H1 (cell line): ENCODE results near the gene MED10. TPM values are rescaled to one million over a fixed set of nuclear protein-coding genes. Genes with fewer than 3 reads are reported as not detected.
A peak's percentile ranks its signal among the peaks of the same experiment; 100 is the strongest.

Experiments used
- CTCF ChIA-PET: fragments of 300-600 bp; sonication (Branson Sonifier 250); formaldehyde crosslinking; loops from one replicate; lab custom pipeline; 2021; ENCODE audit not compliant: partially characterized antibody; lab: Charles Lee
- POLR2A ChIA-PET: fragments of 300-600 bp; sonication (Branson Sonifier 250); formaldehyde crosslinking; loops from one replicate; lab custom pipeline; 2021; ENCODE audit warnings: inconsistent platforms; ENCODE audit not compliant: partially characterized antibody; lab: Charles Lee
- DNase-seq, 2 experiments: peaks; one replicate each; pipeline versions ENCODE4 v3.0.0 to v3.0.0-alpha.2; 2010 to 2022; ENCODE audit warnings: low spot score in 2 of 2, low read depth in 1 of 2, mixed read lengths in 1 of 2
- FAIRE-seq: peaks from 2 replicates; lab custom pipeline; 2011; peaks lifted over from hg19 to GRCh38; lab: Jason Lieb, UNC
- H2AFZ ChIP-seq: 2 replicates; pipeline ENCODE4 v1.8.1; 2012; ENCODE audit warnings: low read length, inconsistent platforms
- H2AK5ac ChIP-seq: 2 replicates; pipeline ENCODE4 v1.6.1; 2013; ENCODE audit warnings: low read depth, low read length
- H2BK120ac ChIP-seq: replicated peaks from 2 replicates; pipeline ENCODE3; 2013; ENCODE audit warnings: low read depth, low read length, inconsistent platforms
- H2BK12ac ChIP-seq: 2 replicates; pipeline ENCODE4 v1.6.1; 2013; ENCODE audit warnings: low read depth, low read length
- H2BK15ac ChIP-seq: 2 replicates; pipeline ENCODE4 v1.6.1; 2013; ENCODE audit warnings: low read length
- H2BK20ac ChIP-seq: 2 replicates; pipeline ENCODE4 v1.6.1; 2013; ENCODE audit warnings: low read length
- H2BK5ac ChIP-seq: 2 replicates; pipeline ENCODE4 v1.6.1; 2013; ENCODE audit warnings: low read depth, low read length
- H3K14ac ChIP-seq: 2 replicates; pipeline ENCODE4 v1.6.1; 2013; ENCODE audit warnings: inconsistent platforms; ENCODE audit not compliant: insufficient read length
- H3K18ac ChIP-seq: 2 replicates; pipeline ENCODE4 v1.6.1; 2013; ENCODE audit warnings: low read length; ENCODE audit errors: extremely low read depth
- H3K23ac ChIP-seq: 2 replicates; pipeline ENCODE4 v1.6.1; 2013; ENCODE audit warnings: inconsistent platforms; ENCODE audit not compliant: insufficient read length
- H3K23me2 ChIP-seq: 2 replicates; pipeline ENCODE4 v1.6.1; 2013; ENCODE audit warnings: low read depth, low read length
- H3K27ac ChIP-seq: 2 replicates; pipeline ENCODE4 v1.6.1; 2011; ENCODE audit warnings: low read depth, low read length, inconsistent platforms
- H3K27me3 ChIP-seq, 4 experiments: replicated peaks in 1 of 4; 1 replicate in 1 of 4; 2 replicates in 3 of 4; pipeline versions ENCODE4 v1.6.1 to v1.8.1; 2011 to 2013; ENCODE audit warnings: low read length in 3 of 4, mild to moderate bottlenecking in 3 of 4, inconsistent platforms in 2 of 4, mixed read lengths in 2 of 4, moderate library complexity in 1 of 4; ENCODE audit not compliant: control insufficient read depth in 3 of 4, insufficient read depth in 3 of 4; ENCODE audit errors: extremely low read depth in 1 of 4
- H3K36me3 ChIP-seq, 4 experiments: 2 replicates each; pipeline versions ENCODE4 v1.6.1 to v1.8.1; 2011 to 2013; ENCODE audit warnings: mild to moderate bottlenecking in 4 of 4, low read length in 3 of 4, moderate library complexity in 2 of 4, control low read depth in 1 of 4, inconsistent platforms in 1 of 4; ENCODE audit not compliant: insufficient read depth in 4 of 4, control insufficient read depth in 2 of 4
- H3K4ac ChIP-seq: replicated peaks from 2 replicates; pipeline ENCODE3; 2013; ENCODE audit warnings: low read length, low read depth, mixed read lengths, inconsistent platforms; ENCODE audit not compliant: insufficient read length
- H3K4me1 ChIP-seq, 4 experiments: replicated peaks in 1 of 4; 1 replicate in 1 of 4; 2 replicates in 3 of 4; pipeline versions ENCODE4 v1.6.1 to v1.8.1; 2011 to 2013; ENCODE audit warnings: low read length in 3 of 4, inconsistent platforms in 2 of 4, mixed read lengths in 1 of 4; ENCODE audit not compliant: insufficient read depth in 4 of 4, control insufficient read depth in 3 of 4
- H3K4me2 ChIP-seq, 2 experiments: 2 replicates each; pipeline versions ENCODE4 v1.6.1 to v1.8.1; 2011 to 2013; ENCODE audit warnings: low read depth in 2 of 2, low read length in 2 of 2, control low read depth in 1 of 2, inconsistent platforms in 1 of 2, mild to moderate bottlenecking in 1 of 2; ENCODE audit not compliant: insufficient read depth in 1 of 2
- H3K4me3 ChIP-seq, 4 experiments: fragments of 200-600, 300-600 bp in 1 of 4; sonication (generic), shearing (Covaris generic), sonication (Bioruptor Twin) in 1 of 4; 2 replicates each; pipeline versions ENCODE4 v1.5.1 to v1.8.1; 2011 to 2016; ENCODE audit warnings: low read length in 4 of 4, low read depth in 3 of 4, control low read depth in 2 of 4, inconsistent platforms in 2 of 4, mild to moderate bottlenecking in 2 of 4, mixed read lengths in 1 of 4, moderate library complexity in 1 of 4; ENCODE audit not compliant: insufficient read depth in 2 of 4; ENCODE audit errors: extremely low read depth in 1 of 4
- H3K56ac ChIP-seq: replicated peaks from 2 replicates; pipeline ENCODE3; 2013; ENCODE audit warnings: low read depth, mild to moderate bottlenecking, mixed read lengths, low read length, inconsistent platforms; ENCODE audit not compliant: insufficient read length
- H3K79me1 ChIP-seq: 2 replicates; pipeline ENCODE4 v1.6.1; 2013; ENCODE audit warnings: low read depth, low read length, control low read depth
- H3K79me2 ChIP-seq, 2 experiments: 2 replicates each; pipeline versions ENCODE4 v1.6.1 to v1.8.1; 2012 to 2013; ENCODE audit warnings: low read length in 2 of 2, mild to moderate bottlenecking in 2 of 2, inconsistent platforms in 1 of 2; ENCODE audit not compliant: insufficient read depth in 2 of 2, control insufficient read depth in 1 of 2
- H3K9ac ChIP-seq, 4 experiments: replicated peaks in 1 of 4; 1 replicate in 1 of 4; 2 replicates in 3 of 4; pipeline versions ENCODE4 v1.6.1 to v1.8.1; 2011 to 2013; ENCODE audit warnings: low read depth in 3 of 4, low read length in 3 of 4, control low read depth in 2 of 4, mild to moderate bottlenecking in 2 of 4, moderate library complexity in 2 of 4, inconsistent platforms in 1 of 4; ENCODE audit errors: extremely low read depth in 1 of 4
- H3K9me3 ChIP-seq, 2 experiments: 2 replicates each; pipeline versions ENCODE4 v1.6.1 to v1.8.1; 2012 to 2013; ENCODE audit warnings: mild to moderate bottlenecking in 2 of 2, moderate library complexity in 2 of 2, control low read depth in 1 of 2, inconsistent platforms in 1 of 2, low read depth in 1 of 2, low read length in 1 of 2, mixed read lengths in 1 of 2; ENCODE audit not compliant: insufficient read depth in 2 of 2
- H4K20me1 ChIP-seq, 2 experiments: replicated peaks in 1 of 2; 2 replicates each; pipeline versions ENCODE3 to v1.8.1; 2011 to 2013; ENCODE audit warnings: inconsistent platforms in 2 of 2, low read length in 2 of 2, mild to moderate bottlenecking in 1 of 2; ENCODE audit not compliant: insufficient read depth in 2 of 2, control insufficient read depth in 1 of 2
- H4K5ac ChIP-seq: 2 replicates; pipeline ENCODE4 v1.6.1; 2013; ENCODE audit warnings: low read length, low read depth, mixed read lengths, inconsistent platforms; ENCODE audit not compliant: insufficient read length
- H4K8ac ChIP-seq: 2 replicates; pipeline ENCODE4 v1.8.0; 2013; ENCODE audit warnings: mild to moderate bottlenecking, moderate library complexity, low read length, inconsistent platforms; ENCODE audit not compliant: insufficient read depth; ENCODE audit errors: extremely low read depth
- H4K91ac ChIP-seq: replicated peaks from 2 replicates; pipeline ENCODE3; 2013; ENCODE audit warnings: low read length, mixed read lengths, inconsistent platforms; ENCODE audit not compliant: insufficient read length
- BRCA1 ChIP-seq: IDR thresholded peaks from 2 replicates; pipeline ENCODE4 v1.6.1; 2012; ENCODE audit warnings: low read depth, low read length, improper control_type of control experiment
- E2F6 ChIP-seq: IDR thresholded peaks from 2 replicates; pipeline ENCODE4 v1.6.1; 2012; ENCODE audit warnings: inconsistent platforms
- FOSL1 ChIP-seq: IDR thresholded peaks from 2 replicates; pipeline ENCODE4 v1.6.1; 2011; ENCODE audit warnings: mild to moderate bottlenecking, low read depth, low read length, moderate library complexity; ENCODE audit not compliant: insufficient read depth
- PHF8 ChIP-seq: fragments of 200-600 bp; sonication (generic); conservative IDR thresholded peaks from 2 replicates; pipeline ENCODE4 v1.7.1; 2012; ENCODE audit warnings: low read depth, mild to moderate bottlenecking, inconsistent platforms, low read length, moderate library complexity
- RFX5 ChIP-seq: IDR thresholded peaks from 2 replicates; pipeline ENCODE4 v1.6.1; 2011; ENCODE audit warnings: low read depth, low read length, improper control_type of control experiment, borderline replicate concordance
- SIN3A ChIP-seq, 2 experiments: IDR thresholded peaks in 1 of 2; conservative IDR thresholded peaks in 1 of 2; 2 replicates each; pipeline ENCODE4 v1.6.1; 2011 to 2012; ENCODE audit warnings: low read length in 2 of 2, improper control_type of control experiment in 1 of 2, low read depth in 1 of 2, mild to moderate bottlenecking in 1 of 2
- TAF7 ChIP-seq: optimal IDR thresholded peaks from 2 replicates; pipeline ENCODE3; 2011; ENCODE audit warnings: low read depth, mild to moderate bottlenecking, inconsistent platforms, low read length, moderate library complexity, borderline replicate concordance
- WGBS, 2 experiments: shearing (Covaris generic) in 1 of 2; methylation state at CpG; one replicate each; pipeline versions ENCODE4 v1.1.6 to v1.1.7; 2013 to 2015; ENCODE audit warnings: low lambda C conversion rate in 2 of 2, mixed read lengths in 2 of 2, inconsistent platforms in 1 of 2, low coverage in 1 of 2, missing lambda C conversion rate in 1 of 2; ENCODE audit not compliant: insufficient replicate concordance in 2 of 2, insufficient coverage in 1 of 2, insufficient read length in 1 of 2; ENCODE audit errors: extremely low coverage in 1 of 2, missing lambda C conversion rate in 1 of 2; 5-methylcytosine and 5-hydroxymethylcytosine counted together
- polyA plus RNA-seq, 7 experiments: library from polyadenylated mRNA; depleted of rRNA in 3 of 7; stranded (reverse) in 5 of 7; unstranded in 2 of 7; fragments of >200 nt in 5 of 7; fragments of 200-250 nt in 2 of 7; gene quantifications; 1 replicate in 5 of 7; 2 replicates in 1 of 7; 4 replicates in 1 of 7; pipeline versions ENCODE4 v1.2.1 to v1.2.3, GENCODE V29; 2011 to 2013; ENCODE audit warnings: missing spikeins in 2 of 7, mixed read lengths in 2 of 7
- total RNA-seq: library from RNA; stranded (reverse); fragmentation: NEBNext Ultra II Directional; extraction: Animal tissue kit (Norgen Biotek cat#: 25700); gene quantifications from 2 replicates; pipeline ENCODE4 v1.2.1, GENCODE V29; 2021

The MED10 gene
- total and polyA plus RNA-seq, 2 of the 8 experiments (the other 6 are each of a cell fraction or from before 2014, with no cell fraction given), result 20.1 to 23.2 TPM

GRCh38 chr5:6360323-6361072 is 17.8 kb downstream of the MED10 start:
- CTCF ChIA-PET, result interaction anchor here (1.0 kb wide), 1 partner anchor 10 kb away, joined by 3 read pairs; no protein-coding TSS in a partner anchor
- H3K4me3 ChIP-seq, result no peak overlapping the region
- H2BK15ac ChIP-seq, result no peak overlapping the region
- no peaks in the 10 kb centered on the region for H3K79me1 ChIP-seq
- peaks cover 0 to 5% (median 1%) of the 10 kb centered on the region in 4 experiments; a peak in 1 of 7 replicates for H3K4me1 ChIP-seq
- H3K56ac ChIP-seq, result no peak overlapping the region
- no peak overlapping the region for H2AK5ac ChIP-seq
- H3K9ac ChIP-seq, result no peak overlapping the region
- H3K79me2 ChIP-seq, result no peaks in the 10 kb centered on the region
- no peaks in the 10 kb centered on the region for H4K20me1 ChIP-seq
- H2BK5ac ChIP-seq, result 0 out of 2 replicates have a peak overlapping the region, but pooled peaks have one; percentile 53
- no peak overlapping the region for H3K23ac ChIP-seq
- no peak overlapping the region for H3K18ac ChIP-seq
- DNase-seq, result no peak
- no peak overlapping the region for H3K4me2 ChIP-seq
- no peak overlapping the region for H4K5ac ChIP-seq
- H3K4ac ChIP-seq, result no peak overlapping the region
- H3K27ac ChIP-seq, result no peak overlapping the region
- H4K91ac ChIP-seq, result no peak overlapping the region
- TF ChIP-seq RFX5 (no peak), PHF8 (no peak), TAF7 (no peak), SIN3A (conservative IDR thresholded peaks at IDR 0.05 in 1 of 2, IDR thresholded peaks at IDR 0.05 in 1 of 2; ENCODE audit: low read depth in 1 of 2, low read length in 2 of 2) (no peak), E2F6 (no peak), FOSL1 (no peak), BRCA1 (no peak)
- TF ChIP-seq, all 59 proteins: peak for 0
- H3K23me2 ChIP-seq, result no peaks in the 10 kb centered on the region
- H2BK20ac ChIP-seq, result no peak overlapping the region
- POLR2A ChIA-PET, result interaction anchor here (0.9 to 1.1 kb wide), 3 partner anchors 11 to 18 kb away, joined by 3 to 4 read pairs (median 3); partner anchors contain the start of gene MED10
- H3K9me3 ChIP-seq, result no peaks in the 10 kb centered on the region
- no peak overlapping the region for H2BK120ac ChIP-seq
- H4K8ac ChIP-seq, result no peak overlapping the region; the same call in 1 of the 2 replicates
- H2AFZ ChIP-seq, result peak overlapping the region; percentile 42; the same call in 1 of the 2 replicates
- no peaks in the 10 kb centered on the region for H3K36me3 ChIP-seq
- H3K14ac ChIP-seq, result no peak overlapping the region
- 84% methylated on average over 18 of the region's 18 CpGs; no CpG with 5 or more reads in 1 of the 2 experiments for WGBS, 2 experiments
- FAIRE-seq, result no peak
- H2BK12ac ChIP-seq, result peak overlapping the region; percentile 61; the same call in 1 of the 2 replicates
- H3K27me3 ChIP-seq, result no peaks in the 10 kb centered on the region
